ENCODE data around the gene TUBB2A.

GRCh38 chr6:3159805-3160781 lies 2.7 kb upstream of the TUBB2A start:
- TF ChIP-seq POLR2A (IDR thresholded peaks at IDR 0.05) (no peak), CTCF (IDR thresholded peaks at IDR 0.05) (no peak)

Data from tibial nerve (tissue), 3 donors.